Prostate gland (tissue), 2 donors: ENCODE data around the gene FOXC1. TPM values are rescaled to one million over a fixed set of nuclear protein-coding genes. Genes with fewer than 3 reads are reported as not detected.

ENCODE experiments used
- DNase-seq: peaks from one replicate; pipeline ENCODE4 v3.0.0-alpha.2; 2019; ENCODE audit warnings: low spot score
- H3K27ac ChIP-seq, 2 donors: fragments of 200-600 bp; sonication (generic); 2 replicates each; pipeline ENCODE4 v1.5.1; 2017 to 2019
- H3K27me3 ChIP-seq: fragments of 200-600 bp; sonication (generic); replicated peaks from 2 replicates; pipeline ENCODE4 v1.5.1; 2019; ENCODE audit not compliant: insufficient read depth
- H3K36me3 ChIP-seq, 2 donors: fragments of 200-600 bp; sonication (generic); 1 replicate in 1 of 2; 2 replicates in 1 of 2; pipeline versions ENCODE4 v1.5.1 to v1.8.1; 2017 to 2019
- H3K4me1 ChIP-seq: fragments of 200-600 bp; sonication (generic); replicated peaks from 2 replicates; pipeline ENCODE4 v1.5.1; 2019
- H3K4me3 ChIP-seq, 2 donors: fragments of 200-600 bp; sonication (generic); 2 replicates each; pipeline ENCODE4 v1.5.1; 2017 to 2019
- H3K9me3 ChIP-seq: fragments of 200-600 bp; sonication (generic); 2 replicates; pipeline ENCODE4 v1.5.1; 2017
- CTCF ChIP-seq, 4 experiments: fragments of 200-600 bp in 2 of 4; fragments of 450-650 bp in 2 of 4; sonication (generic) in 2 of 4; IDR thresholded peaks; 1 replicate in 3 of 4; 2 replicates in 1 of 4; pipeline ENCODE4 v1.5.1; 2016 to 2019; ENCODE audit warnings: antibody characterized with exemption in 4 of 4, mild to moderate bottlenecking in 2 of 4, moderate library complexity in 2 of 4
- POLR2A ChIP-seq: fragments of 450-650 bp; IDR thresholded peaks from one replicate; pipeline ENCODE4 v1.6.1; 2016; ENCODE audit warnings: antibody characterized with exemption, mild to moderate bottlenecking
- POLR2AphosphoS5 ChIP-seq: sonication (generic); formaldehyde crosslinking; IDR thresholded peaks from one replicate; pipeline ENCODE4 v1.6.1; 2017; ENCODE audit warnings: antibody characterized with exemption
- WGBS: methylation state at CpG from one replicate; pipeline ENCODE4 v1.1.5; 2018; 5-methylcytosine and 5-hydroxymethylcytosine counted together
- intact Hi-C: fragments of 100-400 bp; cut with DNase I; formaldehyde crosslinking; loops from one replicate; pipeline ENCODE4 v1.14.2; 2022
- total RNA-seq, 2 donors: library from RNA; depleted of rRNA; stranded (reverse); fragments of >200 nt; gene quantifications; one replicate each; pipeline ENCODE4 v1.1.0, GENCODE V29; 2016

FOXC1 gene
- total RNA-seq: 10 to 100 TPM in 1 of 2 donors, 1 to 10 TPM in 1; 9.2 to 11.2 TPM

- peak; percentile 76 for DNase-seq
- Histone ChIP-seq H3K4me3 (peak within 1 kb of the TSS; percentile 51 to 58), H3K36me3 (no peaks in the 10 kb centered on the region), H3K27ac (peak within 1 kb of the TSS; percentile 83 to 91), H3K9me3 (no peaks in the 10 kb centered on the region), H3K27me3 (peaks cover 8% of the 10 kb centered on the region), H3K4me1 (peaks cover 3% of the 10 kb centered on the region)
- TF ChIP-seq CTCF (IDR thresholded peaks at IDR 0.05) (no peak), POLR2A (peak; percentile 42), POLR2AphosphoS5 (peak; percentile 85)
- under 1% methylated on average over 63 of the region's 115 CpGs for WGBS
- intact Hi-C loops: loop anchor here (5.0 to 10.0 kb wide), 4 partner anchors 425 to 837 kb away; no protein-coding TSS in a partner anchor
Observed at GRCh38 chr6:1609648-1610496, at the start of gene FOXC1. TSS of gene FOXC1 (plus strand) at chr6:1609915. CDS start at chr6:1610446, 531 bp downstream.

GRCh38 chr6:1560281-1561058 is 49.2 kb upstream of the FOXC1 start:
- no peaks in the 10 kb centered on the region for H3K4me1 ChIP-seq
- intact Hi-C loops: no loop called here
- H3K9me3 ChIP-seq: no peaks in the 10 kb centered on the region
- no peak for DNase-seq
- WGBS: 92% methylated on average over 4 of the region's 4 CpGs
- no peaks in the 10 kb centered on the region for H3K27me3 ChIP-seq
- H3K36me3 ChIP-seq: no peaks in the 10 kb centered on the region
- no peak for TF ChIP-seq CTCF (IDR thresholded peaks at IDR 0.05)
- TF ChIP-seq POLR2A: no peak
- TF ChIP-seq POLR2AphosphoS5: no peak
- no peak overlapping the region for H3K27ac ChIP-seq
- H3K4me3 ChIP-seq: no peak overlapping the region

GRCh38 chr6:1561355-1561754 is 48.4 kb upstream of the FOXC1 start:
- Histone ChIP-seq H3K9me3 (no peaks in the 10 kb centered on the region), H3K36me3 (no peaks in the 10 kb centered on the region), H3K4me3 (no peak overlapping the region), H3K4me1 (no peaks in the 10 kb centered on the region), H3K27me3 (no peaks in the 10 kb centered on the region), H3K27ac (no peak overlapping the region)
- intact Hi-C loops: no loop called here
- TF ChIP-seq POLR2AphosphoS5: no peak
- no peak for TF ChIP-seq CTCF (IDR thresholded peaks at IDR 0.05)
- no peak for TF ChIP-seq POLR2A
- WGBS: 80% methylated on average over 2 of the region's 2 CpGs
- DNase-seq: no peak

GRCh38 chr6:1562171-1562955 is 47.4 kb upstream of the FOXC1 start:
- no peaks in the 10 kb centered on the region for H3K4me1 ChIP-seq
- no peak overlapping the region for H3K27ac ChIP-seq
- no peaks in the 10 kb centered on the region for H3K9me3 ChIP-seq
- intact Hi-C loops: no loop called here
- DNase-seq: no peak
- TF ChIP-seq CTCF (IDR thresholded peaks at IDR 0.05) (no peak), POLR2A (no peak), POLR2AphosphoS5 (no peak)
- H3K4me3 ChIP-seq: no peak overlapping the region
- WGBS: 67% methylated on average over 4 of the region's 4 CpGs
- no peaks in the 10 kb centered on the region for H3K27me3 ChIP-seq
- H3K36me3 ChIP-seq: no peaks in the 10 kb centered on the region
